AML-193 (cell line): ENCODE measurements around the gene LGALS1.
A peak's percentile ranks its signal among the peaks of the same experiment; 100 is the strongest.
"Not testable (repeated sequence)": the region's sequence is repeated elsewhere in the genome, so short reads cannot be mapped to it uniquely, and the experiment has no call there.

ENCODE experiments used
- DNase-seq, 2 experiments: peaks; one replicate each; lab custom pipeline; 2025; lab: John Stamatoyannopoulos, UW

LGALS1 gene

DNA sequence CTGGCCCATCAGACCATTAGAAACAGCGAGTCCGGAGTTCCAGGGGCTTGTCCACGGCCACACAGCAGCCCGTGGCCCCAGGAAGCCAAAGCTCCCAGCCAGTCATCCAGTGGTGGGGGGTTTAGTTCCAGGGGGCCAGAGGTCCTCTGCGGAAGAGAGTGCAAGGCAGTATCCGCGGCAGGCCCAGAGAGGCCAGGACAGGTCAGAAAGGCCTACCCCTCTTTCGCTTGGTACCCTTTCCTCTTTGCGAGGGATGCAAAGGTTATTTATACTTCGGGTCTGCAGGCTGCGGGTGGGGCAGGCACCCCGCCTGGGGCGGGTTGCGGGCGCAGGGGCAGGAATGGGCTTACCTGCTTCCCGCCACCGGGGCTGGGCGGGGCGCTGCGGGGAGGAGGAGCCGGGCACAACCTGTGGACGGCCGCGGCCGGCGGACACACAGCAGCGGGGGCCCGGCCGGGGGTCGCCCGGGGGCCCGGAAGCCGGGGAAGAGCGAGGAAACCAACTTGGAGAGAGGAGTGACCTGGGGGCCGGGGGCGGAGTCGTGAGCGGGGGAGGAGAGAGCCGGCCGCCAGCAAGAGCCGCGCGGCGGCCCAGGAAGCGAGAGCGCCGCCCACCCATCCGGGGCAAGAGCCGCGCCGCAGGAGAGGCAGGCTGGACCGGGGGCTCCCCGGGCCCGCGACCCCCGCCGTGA, 36.2 kb upstream of the LGALS1 start, which contains the start of gene SH3BP1:
SH3BP1 (plus strand) TSS at position 600 of the 691 bp plus-strand sequence. CDS start 119 bp downstream, outside the sequence.
- DNase-seq: peak in 1 of 2 experiments; percentile 8

DNA sequence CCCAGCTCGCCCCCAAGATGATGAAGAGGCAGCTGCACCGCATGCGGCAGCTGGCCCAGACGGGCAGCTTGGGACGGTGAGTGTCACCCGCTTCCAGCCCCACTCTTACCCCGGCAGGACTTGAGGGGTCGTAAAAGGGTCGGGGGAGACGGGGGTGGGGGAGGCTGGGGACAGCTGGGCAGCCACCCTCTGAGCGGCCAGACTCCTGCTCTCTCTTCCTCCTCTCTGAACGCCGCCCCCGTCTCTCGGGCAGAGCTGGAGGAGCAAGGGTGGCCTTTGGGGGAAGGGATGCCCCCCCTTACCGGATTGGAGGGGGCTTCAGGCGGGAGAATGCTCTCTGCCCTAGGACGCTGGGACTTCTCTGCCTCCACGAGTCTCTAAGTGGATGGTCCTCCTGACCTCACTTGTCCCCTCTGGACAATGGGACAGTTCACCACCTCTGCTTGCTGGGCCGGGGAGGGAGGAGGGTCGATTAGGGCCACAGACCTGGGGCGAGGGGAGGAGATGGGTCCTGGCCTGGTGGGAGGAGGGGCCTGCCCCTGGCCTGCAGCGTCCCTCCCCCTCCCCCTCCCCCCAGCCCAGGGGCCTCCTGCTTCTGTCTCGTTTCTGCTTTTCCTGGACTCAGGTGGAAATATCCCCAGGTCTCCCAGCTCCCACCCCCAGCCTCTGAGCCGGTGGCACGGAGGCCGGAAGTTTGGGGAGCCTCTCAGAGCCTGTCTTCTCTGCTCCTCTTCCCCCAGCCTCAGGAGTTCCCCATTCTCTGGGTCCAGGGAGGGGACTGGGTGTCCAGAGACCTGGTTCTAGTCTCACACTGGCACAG, 35.5 kb upstream of the LGALS1 start:
- DNase-seq: peak; percentile 54 to 68

DNA sequence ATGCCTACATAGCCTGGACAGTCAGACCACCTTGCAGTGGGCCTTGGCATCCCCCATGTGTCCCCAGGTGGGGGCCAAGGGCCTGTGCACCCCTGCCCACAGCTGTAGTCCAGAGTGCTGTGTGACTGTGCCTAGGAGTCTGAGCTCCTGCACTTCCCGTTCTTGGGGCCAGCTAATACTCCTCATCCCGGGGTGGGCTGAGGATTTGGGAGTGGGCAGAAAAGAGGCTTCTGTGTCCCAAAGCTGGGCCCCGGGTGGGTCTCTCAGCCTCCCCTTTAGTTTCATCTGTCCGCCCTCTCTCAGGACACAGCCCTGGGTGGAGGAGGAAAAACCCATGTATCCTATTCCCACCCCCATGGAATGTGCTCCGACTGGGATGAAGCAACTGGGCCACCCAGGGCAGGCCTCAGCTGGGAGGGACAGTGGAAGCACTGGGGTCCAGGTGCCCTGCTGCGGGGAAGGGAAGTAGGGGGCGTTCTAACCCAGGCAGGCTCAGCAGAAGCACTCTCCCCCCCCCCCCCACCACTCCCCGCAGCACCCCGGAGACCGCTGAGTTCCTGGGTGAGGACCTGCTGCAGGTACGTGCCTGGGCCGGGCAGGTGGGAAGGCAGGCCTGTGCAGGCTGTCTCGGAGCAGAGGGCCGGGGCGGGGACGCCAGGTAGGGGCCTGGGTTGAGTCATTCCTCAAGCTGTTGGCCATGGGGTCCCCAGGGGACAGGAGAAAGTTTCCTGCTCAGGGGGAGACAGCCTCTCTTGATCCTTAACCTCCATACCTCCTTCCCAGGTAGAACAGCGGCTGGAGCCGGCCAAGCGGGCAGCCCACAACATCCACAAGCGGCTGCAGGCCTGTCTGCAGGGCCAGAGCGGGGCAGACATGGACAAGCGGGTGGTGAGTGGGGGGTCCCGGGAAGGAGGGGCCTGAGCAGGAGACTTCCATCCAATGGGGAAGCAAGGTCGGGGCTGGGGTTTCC, 34.6 kb upstream of the LGALS1 start:
- DNase-seq: no peak

DNA sequence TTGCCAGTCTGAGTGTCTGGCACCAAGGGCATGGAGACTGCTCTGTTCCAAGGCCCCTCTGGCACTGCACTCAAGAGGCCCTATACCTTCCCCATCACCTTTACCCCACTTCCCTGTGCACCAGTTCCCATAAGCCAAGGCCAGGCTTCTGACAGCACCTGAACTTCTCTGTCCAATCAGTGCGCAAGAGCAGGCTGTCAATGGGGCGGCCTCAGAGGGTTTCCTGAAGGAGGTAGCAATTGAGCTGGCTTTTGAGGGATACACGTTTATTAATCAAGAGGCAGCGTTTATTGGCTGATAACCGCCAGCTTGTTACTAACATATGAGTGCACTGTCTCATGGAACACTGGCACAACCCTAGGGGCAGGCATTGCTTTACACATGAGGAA, 33.9 kb upstream of the LGALS1 start:
- no peak for DNase-seq

DNA sequence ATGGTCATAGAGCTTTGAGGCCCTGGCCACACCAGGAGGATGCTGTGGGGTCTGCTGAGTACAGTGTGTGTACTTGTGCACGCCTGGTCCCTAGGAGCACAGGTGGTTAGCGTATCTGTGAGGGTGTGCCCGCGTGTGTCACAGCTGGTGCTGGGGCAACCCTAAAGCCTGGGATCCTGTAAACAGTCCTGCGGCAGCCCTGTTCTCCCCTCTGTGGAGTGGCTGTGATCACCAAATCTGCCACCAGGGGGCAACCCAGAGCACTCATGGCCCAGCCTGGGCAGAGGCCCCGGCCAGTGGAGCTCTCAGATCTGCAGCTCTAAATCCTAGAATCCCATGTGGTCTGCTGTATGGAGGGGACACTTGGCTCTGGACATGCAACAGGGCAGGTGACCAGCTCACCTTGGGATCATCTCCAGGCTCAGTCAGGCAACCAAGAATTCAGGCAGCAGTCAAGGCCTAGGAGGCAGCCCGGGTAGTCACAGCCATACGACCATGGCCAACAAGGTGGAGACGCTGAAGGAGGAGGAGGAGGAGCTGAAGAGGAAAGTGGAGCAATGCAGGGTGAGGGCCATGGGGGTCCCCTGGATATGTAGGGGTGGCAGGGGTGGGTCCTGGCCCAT, 32.1 kb upstream of the LGALS1 start:
- peak; percentile 51 to 64 for DNase-seq

DNA sequence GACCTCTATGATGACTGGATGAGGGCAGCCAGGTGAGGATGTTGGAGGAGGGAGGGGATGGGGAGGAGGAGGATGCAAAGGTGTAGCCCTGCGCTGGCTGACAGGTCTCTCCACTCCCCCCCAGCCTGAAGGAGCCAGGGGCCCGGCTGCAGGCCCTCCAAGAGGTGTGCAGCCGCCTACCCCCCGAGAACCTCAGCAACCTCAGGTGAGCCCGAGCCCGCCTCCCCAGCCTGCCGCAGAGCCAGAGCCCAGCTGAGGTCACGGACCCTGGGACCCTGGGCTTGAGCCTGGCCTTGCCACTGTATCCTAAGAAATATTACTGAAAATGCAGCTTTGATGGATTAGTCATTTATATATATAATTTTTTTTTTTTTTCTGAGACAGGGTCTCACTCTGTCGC, 28.1 kb upstream of the LGALS1 start:
- DNase-seq: no peak

DNA sequence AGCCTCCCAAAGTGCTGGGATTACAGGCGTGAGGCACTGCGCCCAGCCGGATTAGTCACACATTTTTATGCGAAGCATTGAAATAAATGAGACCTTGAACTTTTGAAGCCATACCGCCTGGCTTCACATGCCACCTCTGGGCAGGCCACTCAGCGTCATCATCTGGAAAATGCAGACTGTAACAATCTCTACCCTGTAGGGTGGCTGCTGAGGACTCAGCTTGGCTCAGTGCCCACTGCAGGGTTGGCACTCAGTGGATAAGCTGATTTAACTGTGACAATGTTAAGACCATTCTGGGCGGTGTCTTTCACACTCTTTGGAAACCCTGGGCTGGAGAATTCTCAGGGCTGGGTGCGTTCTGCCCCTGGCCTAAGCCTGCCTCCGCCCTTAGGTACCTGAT, 27.5 kb upstream of the LGALS1 start:
- no peak for DNase-seq

DNA sequence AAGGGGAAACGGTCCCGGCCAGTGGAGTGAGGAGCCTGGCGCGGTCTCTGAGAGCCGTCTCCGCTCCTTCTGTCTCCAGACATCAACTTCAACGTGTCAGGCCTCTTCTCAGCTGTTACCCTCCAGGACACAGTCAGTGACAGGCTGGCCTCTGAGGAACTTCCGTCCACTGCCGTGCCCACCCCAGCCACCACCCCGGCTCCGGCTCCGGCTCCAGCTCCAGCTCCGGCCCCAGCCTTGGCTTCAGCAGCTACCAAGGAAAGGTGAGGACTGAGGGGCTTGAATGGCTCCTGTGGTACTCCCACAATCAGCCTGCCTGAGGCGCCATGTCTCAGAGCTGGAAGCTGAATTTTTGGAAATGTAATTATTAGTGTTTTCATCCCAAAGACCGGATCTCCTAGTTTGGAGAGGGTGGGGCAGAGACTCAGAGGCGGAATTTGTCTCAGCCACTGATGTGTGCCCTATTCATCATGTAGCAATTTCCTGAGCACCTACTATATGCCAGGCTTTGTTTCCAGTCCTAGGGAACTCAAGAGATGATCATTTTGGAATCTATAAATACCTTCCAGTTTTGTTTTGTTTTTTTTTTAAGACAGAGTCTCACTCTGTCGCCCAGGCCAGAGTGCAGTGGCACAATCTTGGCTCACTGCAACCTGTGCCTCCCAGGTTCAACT, 24.8 kb upstream of the LGALS1 start:
- no peak for DNase-seq

DNA sequence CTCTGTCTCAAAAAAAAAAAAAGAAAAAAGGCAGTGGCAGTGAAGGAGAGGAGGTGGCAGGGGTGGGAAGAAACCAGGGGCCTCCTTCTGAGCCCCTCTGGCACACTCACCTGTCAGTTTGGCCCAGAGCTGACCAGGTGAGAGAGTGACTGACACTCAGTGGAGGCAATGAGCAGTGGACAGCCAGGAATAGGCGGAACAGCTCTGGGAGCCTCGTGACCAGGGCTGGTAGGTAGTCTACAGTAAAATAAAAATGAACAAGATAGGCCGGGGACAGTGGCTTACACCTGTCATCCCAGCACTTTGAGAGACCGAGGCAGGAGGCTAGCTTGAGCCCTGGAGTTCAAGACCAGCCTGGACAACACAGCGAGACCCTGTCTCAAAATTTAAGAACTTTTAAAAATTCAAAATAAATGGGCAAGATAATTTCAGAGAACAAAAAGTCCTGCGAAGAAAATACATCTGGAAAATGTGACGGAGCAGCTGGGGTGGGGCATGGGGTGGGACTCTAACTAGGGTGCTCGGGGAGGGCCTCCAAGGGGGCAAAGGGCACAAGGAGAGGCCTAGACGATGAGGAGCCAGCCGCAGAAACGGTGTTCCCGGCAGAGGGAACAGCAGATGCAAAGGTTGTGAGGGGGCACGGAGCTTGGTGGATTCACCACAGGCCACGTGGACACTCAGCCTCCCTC, 20.7 kb upstream of the LGALS1 start:
- DNase-seq: no peak

DNA sequence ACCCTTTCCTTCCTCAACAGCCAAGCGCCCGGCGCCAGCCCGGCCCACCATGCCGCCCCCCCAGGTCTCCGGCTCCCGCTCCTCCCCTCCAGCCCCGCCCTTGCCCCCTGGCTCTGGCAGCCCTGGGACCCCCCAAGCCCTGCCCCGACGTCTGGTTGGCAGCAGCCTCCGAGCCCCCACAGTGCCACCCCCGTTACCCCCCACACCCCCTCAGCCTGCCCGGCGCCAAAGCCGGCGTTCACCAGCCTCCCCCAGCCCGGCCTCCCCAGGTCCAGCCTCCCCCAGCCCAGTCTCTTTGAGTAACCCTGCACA, 20.2 kb upstream of the LGALS1 start:
- no peak for DNase-seq

DNA sequence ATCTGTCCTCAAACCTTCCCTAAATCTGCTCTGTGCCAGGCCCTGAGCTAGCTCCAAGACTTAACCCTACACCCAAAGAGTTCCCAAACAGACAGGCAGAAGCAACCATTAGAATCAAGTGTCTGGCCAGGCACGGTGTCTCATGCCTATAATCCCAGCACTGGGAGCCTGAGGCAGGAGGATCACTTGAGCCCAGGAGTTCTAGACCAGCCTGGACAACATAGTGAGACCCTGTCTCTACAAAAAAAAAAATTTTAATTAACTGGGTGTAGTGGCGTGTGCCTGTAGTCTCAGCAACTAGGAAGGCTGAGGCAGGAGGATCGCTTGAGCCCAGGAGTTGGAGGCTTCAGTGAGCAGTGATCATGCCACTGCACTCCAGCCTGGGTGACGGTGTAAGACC, 18.9 kb upstream of the LGALS1 start:
- DNase-seq: not testable (repeated sequence)

DNA sequence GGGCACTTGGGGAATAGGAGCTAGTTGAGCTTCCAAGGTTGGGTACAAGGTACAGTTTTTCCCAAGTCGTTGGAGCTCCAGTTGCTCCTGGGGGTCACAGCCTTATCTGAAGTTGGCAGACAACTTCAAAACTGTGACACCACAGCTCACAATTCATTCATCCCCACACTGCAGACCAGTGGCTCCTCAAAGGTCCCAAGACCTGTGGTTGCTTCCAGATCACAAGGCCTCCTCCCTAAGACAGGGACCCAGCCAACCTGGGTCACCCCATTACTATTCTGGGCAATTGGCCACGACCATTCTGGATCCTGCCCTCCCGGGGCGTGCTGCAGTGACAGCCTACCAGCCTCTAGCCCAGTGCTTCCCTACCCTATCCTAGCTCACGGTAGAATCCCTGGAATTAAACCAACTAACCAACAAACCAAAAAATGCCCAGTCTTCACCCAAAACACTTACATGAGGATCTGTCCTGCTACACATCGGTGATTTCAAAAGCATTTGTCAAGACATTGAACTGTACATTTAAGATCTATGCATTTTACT, 17.8 kb upstream of the LGALS1 start:
- no peak for DNase-seq

DNA sequence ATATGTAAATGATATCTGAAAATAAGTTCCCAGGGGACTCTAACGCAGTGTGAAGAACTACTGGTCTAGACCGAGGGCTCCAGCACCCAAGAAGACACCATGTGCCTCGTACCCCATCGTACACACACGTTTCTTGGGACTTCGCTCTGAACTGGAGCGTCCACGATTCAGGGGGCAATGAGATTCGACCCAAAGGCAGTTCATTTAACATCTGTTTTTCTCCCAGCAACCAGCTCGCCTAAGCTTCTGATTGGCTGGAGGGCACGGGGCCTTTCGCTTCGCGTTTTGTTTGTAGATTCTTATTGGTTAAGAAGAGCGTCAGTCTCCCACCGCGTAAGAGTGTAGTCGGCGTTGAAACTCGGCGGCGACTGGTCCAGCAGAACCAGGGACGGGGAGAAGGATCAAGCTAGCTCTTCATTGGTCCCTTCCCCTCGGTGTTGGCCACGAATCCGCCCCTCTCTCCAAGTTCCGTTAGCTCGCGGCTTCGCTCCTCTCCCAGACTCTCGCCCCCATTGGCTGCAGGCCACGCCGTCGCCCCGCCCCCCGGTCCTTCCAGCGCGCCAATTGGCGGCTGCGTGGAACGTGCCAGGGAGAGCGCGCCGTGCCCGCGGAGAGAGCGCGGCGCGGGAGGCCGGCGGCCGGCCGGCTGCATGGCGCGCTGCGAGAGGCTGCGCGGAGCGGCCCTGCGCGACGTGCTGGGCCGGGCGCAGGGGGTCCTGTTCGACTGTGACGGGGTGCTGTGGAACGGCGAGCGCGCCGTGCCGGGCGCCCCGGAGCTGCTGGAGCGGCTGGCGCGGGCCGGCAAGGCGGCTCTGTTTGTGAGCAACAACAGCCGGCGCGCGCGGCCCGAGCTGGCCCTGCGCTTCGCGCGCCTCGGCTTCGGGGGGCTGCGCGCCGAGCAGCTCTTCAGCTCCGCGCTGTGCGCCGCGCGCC, 17.0 kb upstream of the LGALS1 start, which contains the start of gene PDXP:
PDXP (plus strand) TSS at position 591 of the 933 bp plus-strand sequence; CDS start at position 651, 60 bp downstream.
- DNase-seq: peak; percentile 98 to 99

DNA sequence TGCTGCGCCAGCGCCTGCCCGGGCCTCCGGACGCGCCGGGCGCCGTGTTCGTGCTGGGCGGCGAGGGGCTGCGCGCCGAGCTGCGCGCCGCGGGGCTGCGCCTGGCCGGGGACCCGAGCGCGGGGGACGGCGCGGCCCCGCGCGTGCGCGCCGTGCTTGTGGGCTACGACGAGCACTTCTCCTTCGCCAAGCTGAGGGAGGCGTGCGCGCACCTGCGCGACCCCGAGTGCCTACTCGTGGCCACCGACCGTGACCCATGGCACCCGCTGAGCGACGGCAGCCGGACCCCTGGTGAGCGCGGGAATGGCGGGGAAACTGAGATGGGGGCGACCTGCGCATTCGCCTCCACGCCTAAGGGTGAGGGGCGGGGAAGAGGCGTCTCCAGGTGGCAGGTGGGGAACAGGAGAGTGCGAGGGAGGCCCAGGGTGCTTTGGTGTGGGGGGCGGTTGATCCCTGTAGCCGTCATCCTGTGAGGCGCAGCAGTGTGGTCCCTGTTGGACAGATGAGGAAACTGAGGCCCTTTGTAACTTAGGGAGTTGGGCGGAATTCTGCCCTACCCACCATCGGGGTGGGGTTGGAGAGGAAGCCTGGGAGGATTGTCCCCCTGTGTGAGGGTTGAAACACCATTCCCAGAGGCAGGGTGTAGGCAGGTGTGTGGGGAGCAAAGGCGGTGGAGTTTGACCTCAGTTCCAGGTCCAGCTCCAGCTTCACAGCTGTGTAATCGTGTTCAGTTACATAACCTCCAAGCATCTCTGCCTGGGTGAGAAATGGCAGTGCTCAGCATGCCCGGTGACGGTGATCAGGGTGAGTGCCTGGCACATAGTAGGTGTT, 16.2 kb upstream of the LGALS1 start:
- no peak for DNase-seq

DNA sequence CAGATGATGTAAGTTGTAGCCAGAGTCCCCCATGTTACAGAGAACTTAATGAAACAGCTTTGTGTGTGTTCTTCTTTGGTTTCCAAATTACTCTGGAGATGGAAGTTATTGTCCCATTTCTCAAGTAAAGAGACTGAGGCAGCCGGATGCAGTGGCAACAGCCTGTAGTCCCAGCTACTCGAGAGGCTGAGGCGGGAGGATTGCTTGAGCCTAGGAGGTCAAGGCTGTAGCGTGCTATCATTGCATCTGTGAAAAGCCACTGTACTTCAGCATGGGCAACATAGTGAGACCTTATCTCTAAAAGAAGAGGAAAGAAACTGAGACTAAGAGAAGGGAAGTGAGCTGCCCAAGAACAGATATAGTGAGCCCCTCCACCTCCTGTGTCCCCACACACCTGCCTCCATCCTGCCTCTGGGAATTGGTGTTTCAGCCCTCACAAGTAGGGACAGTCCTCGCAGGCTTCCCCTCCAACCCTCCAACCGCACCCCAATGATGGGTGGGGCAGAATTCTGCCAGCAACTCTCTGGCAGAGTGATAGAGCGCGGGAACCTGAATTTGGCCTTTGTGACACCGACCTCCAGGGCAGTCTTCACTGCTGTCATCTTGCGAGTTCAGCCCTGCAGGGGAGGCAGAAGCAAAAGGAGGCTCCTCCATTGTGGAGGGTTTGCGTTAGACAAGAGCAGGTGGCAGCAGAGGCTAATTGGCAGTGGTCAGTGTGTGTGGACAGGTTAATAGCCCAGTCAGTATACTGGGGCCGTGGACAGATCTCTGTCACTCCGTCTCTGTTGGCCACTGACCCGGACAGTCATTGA, 15.3 kb upstream of the LGALS1 start:
- DNase-seq: no peak

DNA sequence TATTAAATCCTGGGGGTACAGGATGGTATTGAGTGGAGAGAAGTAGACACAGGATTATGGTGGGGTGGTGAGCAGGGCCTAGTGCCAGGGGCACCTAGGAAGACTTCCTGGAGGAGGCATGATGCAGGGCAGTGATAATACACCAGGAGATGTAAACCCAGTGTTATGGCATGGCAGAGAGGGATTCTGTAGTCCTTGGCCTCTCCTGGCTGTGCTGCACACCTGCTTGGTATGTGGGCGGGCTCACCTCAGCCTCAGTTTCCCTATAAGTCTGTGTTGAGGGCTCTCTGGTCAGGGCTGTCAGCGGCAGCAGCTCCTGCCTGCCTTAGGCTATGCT, 14.8 kb upstream of the LGALS1 start:
- DNase-seq: no peak

DNA sequence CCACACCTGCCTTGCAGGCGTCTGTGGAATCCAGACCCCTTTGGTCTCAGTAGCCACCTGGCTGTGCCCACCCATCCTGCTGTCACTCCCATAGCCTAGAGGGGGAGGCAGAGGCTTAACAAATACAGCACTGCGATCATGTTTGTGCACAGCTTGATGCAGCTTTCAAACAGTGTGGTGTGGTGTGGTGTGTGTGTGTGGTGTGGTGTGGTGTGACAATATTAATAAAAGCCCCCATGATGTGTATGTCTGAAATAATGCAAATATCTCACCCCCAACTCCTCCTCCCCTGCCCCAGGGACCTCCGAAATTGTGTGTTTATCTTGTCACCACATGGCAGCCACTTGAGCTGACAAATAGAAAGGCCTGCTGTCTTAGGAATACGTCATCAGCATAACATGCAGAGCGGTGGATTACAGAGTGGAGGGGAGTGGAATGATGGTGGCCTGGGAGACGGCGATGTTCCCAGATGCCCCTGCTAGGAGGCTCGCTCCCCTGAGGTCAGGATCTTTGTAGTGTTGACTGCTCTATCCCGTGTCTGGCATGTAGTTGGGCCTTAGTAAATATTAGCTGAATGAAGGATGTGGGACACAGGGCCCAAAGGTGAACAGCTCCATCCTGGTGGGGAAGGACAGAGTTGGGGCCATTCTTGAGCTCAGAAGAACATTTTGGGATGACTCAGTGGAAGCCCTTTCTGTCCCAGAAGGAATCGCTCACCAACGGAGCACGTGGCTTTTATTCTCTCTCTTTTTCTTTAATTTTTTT, 14.1 kb upstream of the LGALS1 start:
- DNase-seq: peak; percentile 30 to 31
